HG02642 (cell line): ENCODE data around the gene POLR2J.
"Not testable (repeated sequence)": the region's sequence is repeated elsewhere in the genome, so short reads cannot be mapped to it uniquely, and the experiment has no call there.

Experiments used
- ATAC-seq: cut with Tn5 transposase; IDR thresholded peaks from one replicate; pipeline ENCODE4 v1.9.1; 2021; ENCODE audit warnings: mild to moderate bottlenecking; ENCODE audit not compliant: unreplicated experiment, poor library complexity

Gene POLR2J

DNA sequence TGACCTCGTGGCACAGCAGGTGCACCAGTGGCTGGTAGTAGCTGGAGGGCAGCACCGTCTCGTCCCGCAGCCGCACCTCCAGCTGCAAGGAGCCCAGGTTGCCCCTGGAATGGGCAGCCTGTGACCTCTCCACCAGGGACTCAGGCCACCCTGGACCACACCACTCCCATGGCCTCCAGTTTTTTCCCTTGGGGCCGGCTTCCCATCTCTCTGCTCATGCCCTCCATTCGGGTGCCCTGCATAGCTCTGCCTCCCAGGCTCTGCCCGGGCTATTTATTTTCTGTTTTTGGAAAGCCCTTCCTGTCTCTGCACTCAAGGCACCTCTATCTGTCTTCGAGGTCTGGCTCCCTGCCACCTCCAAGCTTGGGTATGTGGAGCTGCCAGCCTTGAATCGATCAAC lies 18.1 kb upstream of the POLR2J start:
- not testable (repeated sequence) for ATAC-seq

DNA sequence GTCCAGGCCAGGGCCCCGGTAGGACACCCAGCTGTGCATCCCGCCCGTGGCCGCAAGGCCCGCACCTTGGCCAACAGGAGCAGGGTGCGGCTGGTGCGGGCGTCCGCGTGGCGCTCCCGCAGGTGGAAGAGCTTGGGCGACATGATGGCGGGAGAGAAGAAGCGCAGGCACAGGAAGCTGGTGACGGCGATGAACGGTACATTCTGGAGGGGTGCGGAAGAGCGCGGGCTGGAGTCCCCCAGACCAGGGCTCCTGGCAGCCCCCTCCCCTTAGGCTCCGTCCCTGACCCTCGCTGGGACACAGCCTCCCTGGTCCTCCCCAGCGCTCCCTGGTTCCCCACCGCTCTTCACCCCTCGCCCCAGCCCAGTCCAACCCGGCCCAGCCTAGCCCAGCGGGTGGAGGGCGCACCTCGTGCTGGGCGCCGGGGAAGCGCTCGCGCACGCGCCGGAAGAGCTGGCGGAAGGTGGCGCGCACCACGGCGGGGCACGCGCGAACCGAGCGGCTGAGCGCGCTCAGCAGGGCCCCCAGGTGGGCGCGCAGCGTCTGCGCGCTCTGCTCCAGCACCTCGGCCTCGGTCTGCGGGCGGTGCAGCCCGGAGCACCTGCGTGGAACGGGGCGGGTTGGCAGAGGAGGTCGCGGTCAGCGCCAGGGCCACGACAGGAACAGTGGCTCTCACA lies 15.9 kb upstream of the POLR2J start:
- ATAC-seq, result peak; percentile 71

DNA sequence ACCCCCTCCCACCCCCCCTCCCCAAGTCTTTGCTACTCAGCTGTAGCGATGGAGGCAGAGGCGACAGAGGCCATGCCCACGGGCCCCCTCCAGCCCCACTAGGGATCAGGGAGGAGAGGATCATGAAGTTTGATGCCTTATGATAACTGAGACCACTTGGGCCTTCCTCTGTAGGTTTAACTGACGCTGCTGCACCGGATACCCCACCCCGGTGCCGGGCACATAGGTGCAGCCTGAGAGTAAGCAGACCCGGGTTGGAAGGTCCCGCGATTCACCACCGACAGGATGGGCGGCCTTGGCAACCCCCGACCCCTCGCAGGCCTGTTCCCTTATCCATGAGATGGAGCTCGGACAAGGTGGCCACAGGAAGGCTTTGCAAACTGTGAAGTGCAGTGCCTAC lies 15.3 kb upstream of the POLR2J start:
- ATAC-seq, result not testable (repeated sequence)

DNA sequence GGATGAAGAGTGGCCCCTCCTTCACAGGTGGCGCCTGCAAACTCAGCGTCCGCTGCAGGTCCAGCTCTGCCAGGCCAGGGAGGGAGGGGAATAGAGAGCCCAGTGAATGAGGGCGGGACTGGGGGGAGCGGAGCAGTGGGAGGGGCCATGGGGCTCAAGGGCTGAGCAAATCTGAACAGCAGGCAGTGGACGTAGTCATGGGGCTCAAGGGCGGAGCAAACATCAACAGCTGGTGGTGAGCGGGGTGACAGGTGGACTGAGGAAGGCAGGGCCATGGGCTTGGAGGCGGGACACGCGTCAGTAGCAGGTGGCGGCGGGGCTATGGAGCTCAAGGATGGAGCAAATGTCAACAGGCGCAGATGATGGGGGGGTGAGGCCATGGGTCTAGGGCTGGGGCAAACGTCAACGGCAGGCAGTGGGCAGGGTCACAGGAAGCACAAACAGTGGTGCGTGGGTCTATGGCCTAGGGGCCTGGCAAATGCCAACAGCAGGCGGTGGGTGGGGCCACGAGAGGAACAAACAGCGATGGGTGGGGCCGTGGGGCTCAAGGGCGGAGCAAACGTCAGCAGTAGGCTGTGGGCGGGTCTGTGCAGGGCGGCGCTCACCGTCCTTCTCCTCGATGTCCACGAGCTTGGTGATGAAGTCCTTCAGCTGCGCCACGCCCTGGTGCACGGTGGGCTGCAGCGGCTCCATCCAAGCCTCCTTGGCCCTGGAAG lies 14.7 kb upstream of the POLR2J start:
- ATAC-seq, result not testable (repeated sequence)

DNA sequence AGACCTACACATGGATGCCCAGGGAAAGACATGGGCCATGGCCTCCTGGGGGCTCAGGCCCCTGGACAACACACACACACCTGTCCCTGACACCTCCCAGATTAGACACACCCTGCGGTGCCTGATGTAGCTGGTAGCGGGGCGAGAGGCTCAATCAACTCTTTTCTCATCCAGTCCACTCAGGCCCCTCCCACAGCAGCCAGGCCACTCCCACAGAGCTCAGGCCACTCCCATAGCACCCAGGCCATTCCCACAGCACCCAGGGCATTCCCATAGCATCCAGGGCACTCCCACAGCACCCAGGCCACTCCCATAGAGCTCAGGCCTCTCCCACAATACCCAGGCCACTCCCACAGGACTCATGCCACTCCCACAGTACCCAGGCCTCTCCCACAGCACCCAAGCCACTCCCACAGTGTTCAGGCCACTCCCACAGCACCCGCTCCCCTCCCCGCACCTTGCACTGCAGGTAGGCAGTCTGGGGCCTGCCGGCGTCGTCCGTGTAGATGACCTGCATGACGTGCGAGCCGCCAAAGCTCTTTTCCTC lies 11.9 kb upstream of the POLR2J start:
- ATAC-seq, result peak; percentile 56

DNA sequence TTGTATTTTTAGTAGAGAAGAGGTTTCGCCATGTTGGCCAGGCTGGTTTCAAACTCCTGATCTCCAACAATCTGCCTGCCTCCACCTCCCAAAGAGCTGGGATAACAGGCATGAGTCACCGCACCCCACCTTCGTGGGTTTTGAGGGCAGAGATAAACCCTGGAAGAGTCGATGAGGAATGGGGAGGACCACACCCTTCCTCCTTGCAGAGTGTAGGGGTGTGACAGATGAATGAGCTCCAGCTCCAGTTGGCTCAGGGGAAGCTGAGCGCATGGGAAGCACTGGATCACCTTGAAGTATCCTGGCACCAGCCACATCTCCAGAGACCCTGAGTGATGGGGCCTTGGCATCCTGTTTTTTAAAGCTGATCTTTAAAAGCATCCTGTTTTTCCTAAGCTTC lies 5.6 kb upstream of the POLR2J start:
- not testable (repeated sequence) for ATAC-seq

DNA sequence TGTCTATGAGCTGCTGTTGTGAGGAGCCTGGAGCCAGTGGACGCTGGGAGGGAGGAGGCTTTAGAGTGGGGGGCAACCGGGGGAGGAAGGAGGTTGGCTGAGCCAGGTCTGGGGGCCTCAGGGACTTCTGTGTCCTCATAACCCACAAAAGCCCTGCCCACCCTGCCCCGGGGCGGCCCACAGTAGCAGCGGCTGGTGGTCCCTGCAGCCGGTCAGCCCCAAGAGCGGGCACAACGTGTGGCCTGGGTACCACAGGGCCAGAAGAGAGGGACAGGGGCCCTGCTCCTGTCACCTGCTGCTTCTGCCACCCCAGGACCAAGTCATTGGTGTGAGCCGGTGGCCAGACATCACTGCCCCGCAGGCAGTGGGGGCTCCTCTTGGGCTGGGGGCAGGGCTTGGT lies 3.2 kb upstream of the POLR2J start:
- ATAC-seq, result not testable (repeated sequence)

DNA sequence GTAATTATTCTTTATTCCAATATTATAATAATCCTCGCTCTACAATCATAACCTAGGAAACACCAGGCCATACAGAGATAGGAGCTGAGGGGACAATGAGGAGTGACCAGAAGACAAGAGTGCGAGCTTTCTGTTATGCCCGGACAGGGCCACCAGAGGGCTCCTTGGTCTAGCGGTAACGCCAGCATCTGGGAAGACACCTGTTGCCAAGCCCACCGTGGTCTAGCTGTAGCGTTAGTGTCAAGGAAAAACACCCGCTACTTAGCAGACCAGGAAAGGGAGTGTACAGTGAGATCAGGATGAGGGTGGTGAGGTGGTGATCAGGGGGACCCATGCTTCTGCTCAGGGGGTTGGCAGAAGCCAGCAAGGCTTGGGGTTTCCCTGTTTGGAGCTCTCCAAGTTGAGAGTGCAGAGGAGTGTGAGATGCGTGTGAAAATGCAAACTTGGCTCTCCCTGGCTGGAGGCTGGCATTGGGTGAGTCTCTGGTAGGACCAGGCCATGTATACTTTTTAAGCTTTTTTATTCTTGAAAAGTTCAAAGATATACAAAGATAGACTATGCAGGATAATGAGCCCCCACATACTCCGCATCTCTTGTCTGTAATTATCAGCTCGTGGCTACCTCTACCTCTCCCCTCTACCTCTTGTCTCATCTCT lies 1.4 kb upstream of the POLR2J start:
- not testable (repeated sequence) for ATAC-seq

DNA sequence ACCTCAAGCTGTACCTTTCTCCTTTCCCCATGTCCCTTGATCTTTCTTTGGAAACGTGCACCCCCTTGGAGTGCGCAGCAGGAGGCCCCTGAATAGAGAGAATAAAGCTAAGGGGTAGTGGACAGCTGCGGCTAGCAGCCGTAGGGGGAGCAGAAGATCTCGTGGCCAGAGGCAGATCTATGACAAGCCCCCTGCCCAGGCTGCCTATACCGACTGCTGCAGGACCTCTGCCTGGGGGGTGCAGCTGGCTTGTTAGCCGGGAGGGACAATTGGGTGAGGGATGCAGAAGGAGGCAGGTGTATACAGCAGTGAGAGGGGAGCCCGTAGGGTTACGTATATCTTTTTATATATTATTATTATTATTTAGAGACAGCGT lies 475 bp upstream of the POLR2J start:
- peak; percentile 27 for ATAC-seq

DNA sequence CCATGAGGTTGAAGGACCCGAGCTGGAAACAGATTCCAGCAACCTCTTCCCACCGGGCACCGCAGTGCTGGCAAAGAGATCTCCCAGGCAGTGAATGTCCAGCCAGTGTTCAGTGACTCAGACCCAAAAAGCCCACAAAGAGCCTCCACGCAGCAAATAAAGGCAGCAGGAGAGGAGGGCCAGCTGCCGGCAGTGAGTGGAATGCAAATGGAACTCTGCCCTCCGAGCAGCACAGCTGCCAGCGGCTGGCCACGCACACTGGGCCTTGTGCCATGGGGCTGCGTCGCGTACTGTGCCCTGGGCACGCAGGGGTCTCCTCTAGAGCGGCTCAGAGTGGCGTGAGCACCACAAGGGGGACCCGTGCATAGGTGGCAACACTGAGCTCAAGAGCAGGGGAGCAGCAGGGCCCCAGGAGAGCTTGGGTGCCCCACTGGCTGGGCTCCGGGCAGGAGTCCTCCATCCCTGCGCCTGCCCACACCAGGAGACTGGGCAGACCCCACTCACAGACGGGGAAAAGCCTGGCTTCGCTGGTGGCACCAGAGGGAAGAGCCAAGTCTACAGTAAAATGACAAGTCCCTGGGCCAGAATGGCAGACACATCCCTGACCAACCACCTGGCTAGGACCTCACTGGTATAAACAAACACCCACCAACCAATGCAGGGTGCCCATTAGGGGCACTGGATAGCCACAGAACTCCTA lies 3.8 kb downstream of the POLR2J start:
- not testable (repeated sequence) for ATAC-seq

DNA sequence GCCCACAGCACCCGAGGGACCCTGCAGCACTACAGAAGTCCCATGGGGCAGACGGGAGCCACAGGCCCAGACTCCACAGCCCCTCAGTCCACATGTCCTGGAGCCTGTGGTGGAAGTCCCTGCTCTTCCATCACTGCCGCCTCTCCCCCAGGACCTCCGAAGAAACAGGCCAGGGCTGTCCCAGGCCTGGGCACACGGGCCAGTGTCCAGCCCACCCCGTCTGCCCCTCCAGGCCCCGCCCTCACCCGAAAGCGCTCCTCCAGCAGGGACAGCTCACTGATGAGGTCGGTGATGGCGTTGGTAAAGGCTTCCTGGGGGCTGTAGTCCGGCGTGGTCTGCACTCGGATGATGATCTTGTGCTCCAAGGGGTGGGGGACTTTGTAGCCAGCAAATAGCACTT lies 4.6 kb downstream of the POLR2J start:
- not testable (repeated sequence) for ATAC-seq

DNA sequence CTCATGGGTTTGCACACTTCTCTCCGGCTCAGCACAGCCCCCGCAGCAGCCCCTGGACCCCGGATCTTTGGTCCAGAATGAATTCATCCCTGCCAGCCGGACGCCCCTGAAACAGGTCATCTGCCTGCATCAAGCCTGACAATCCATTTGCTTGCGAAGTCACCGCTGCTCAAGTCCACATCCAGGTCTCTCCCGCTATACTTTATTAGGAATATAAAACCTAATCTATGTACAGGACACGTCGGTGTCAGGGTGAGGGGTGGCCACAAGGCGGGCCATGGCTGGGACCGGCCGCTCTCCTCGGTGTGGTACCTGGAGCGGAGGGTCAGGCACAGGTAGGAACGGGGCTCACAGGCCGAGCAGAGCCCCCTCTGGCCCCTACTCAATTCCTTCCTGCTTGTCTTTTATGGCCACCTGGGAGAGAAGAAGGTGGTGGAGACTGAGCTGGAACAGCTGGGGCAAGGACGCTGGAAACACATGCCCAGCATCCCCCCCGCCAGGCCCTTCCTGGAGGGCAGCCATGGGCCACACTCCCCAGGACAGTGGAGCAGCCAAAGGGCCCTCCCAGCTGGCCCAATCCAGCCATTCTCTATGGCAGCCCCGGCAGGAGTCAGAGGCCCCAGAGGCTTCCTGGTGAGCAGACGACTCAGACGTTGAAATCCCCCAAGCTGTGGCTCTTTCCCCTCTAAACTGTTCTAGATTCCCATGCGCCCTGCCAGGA lies 5.3 kb downstream of the POLR2J start:
- no peak for ATAC-seq

DNA sequence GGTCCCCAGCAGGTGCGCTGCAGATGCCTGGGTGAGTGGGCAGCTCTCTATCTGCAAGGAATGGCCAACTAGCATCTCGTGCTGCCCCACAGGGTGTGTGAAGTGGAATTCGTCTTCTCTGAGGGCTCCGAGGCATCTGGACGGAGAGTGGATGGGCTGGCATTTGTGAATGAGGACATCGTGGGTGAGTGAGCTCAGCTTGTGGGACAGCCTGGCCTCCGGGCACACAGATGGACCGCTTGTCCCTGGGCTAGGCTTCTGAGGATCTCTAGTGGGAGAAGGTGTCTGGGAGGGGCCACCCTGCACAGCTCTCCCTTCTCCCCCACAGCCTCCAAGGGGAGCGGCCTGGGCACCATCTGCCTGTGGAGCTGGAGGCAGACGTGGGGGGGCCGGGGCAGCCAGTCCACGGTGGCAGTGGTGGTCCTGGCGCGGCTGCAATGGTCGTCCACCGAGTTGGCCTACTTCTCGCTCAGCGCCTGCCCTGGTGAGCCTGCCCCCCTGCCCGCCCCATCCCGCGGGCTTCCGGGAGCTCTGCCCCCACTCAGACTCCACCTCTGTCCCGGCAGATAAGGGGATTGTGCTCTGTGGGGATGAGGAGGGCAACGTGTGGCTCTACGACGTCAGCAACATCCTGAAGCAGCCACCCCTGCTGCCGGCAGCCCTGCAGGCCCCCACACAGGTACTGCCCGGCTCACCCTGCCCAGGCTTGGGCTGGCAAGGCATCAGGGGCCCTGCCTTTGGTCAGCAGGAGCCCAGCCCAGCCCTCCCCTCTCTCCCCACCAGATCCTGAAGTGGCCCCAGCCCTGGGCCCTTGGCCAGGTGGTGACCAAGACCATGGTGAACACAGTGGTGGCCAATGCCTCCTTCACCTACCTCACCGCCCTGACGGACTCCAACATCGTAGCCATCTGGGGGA lies 6.3 kb downstream of the POLR2J start:
- ATAC-seq, result no peak

DNA sequence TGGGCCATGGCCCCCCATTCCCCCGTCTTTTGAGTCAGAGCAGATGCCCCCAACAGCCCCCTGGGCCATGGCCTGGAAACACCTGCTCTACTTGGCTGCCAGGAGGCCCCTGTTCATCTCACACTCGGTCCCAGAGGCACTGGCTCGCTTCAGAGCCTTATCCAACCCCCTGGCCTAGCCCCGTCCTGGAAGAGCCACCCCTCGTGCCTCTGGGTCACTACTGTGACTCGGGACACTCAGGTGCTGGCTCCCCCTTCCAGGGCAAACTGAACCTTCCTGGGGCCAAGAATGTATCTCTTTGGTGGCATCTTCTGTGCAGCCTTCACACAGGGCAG lies 7.0 kb downstream of the POLR2J start:
- ATAC-seq, result no peak

DNA sequence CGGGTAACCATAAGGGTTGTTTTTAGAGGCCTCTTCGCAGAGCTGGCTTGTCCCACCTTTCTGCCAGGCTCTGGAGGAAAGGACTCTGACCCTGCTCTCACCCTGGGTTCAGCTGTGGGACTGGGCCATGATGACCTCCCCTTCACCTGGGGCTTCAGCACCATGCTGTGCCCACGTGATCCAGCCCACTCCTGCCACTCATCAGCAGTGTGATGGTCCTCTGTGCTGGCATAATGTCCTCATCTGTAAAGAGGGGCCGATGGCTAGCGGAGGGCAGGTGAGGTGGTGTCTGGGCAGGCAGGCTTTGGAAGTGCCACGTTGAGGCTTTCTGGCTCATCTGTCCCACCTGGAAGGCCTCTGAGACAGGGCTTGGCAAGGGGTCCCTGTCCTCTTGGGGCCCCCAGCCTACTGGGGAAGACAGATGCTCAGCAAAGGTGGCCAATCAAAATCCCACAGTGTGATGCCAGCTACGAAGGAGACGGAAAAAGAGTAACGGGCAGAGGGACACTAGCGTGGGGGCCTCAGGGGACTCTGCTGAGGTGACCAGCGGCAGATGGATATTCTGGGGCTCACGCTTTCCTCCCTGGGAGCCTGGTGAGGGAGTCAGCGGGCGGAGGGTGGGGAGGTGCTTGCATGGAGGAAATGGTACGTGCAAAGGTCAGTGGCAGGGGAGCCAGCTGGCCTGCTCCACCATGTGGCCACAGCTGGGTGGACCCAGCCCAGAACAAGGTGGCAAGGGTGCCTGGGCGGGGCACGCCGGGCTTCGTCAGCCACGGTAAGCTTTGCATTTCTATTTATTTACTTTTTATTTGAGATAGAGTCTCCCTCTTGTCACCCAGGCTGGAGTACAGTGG lies 8.5 kb downstream of the POLR2J start:
- ATAC-seq, result no peak

DNA sequence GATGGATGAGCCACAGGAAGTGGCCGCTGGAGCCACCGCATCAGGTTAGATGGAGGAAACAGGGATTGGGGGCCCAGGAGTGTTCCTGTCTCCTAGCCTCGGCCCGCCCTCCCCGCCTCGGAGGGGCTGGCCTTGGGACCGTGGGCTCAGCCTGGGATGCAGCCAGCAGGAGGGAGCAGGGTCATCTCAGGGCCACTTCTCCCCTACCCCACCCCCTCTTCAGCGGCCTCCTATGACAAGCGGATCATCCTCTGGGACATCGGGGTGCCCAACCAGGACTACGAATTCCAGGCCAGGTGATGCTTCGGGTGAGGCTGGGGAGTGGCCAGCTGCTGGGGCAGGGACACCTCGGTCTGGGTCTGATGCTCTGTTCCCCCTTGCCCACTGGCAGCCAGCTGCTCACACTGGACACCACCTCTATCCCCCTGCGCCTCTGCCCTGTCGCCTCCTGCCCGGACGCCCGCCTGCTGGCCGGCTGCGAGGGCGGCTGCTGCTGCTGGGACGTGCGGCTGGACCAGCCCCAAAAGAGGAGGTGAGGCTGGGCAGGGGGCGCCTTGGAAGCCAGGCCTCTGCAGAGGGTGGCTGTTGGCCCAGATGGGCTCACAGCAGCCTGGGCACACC lies 9.3 kb downstream of the POLR2J start:
- no peak for ATAC-seq

DNA sequence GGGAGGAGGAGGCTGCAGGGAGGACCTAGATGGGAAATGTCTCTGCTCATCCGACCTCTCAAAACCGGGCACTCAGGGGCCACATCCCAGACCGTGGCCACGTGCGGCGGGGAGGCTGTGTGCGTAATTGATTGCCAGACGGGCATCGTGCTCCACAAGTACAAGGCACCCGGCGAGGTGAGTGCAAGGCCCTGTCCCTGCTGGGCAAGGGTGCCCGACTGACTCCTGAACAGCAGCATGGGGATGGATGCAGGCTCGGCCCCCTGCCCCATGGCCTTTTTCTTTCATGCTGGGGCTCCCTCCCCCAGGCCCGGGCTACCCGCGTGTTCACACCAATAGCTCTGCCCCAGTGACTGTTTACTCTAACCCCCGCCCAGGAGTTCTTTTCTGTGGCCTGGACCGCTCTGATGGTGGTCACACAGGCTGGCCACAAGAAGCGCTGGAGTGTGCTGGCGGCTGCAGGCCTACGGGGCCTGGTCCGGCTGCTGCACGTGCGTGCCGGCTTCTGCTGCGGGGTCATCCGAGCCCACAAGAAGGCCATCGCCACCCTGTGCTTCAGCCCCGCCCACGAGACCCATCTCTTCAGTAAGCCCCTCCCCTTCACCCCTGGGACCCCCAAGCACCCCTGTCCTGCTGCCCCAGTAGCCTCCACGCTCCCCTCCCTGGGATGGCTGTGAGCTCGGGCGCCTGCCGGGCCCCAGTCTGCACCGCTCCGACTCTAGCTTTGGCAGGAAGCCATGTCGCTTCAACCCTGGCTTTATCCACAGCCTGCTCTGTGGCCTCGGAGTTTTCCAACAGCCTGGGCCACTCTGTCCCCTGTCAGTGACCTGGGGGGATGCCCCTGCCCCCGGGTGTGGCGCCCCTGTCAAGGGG lies 10.0 kb downstream of the POLR2J start:
- ATAC-seq, result no peak
